Epithelial cell of umbilical artery (primary cell): Measurements from ENCODE around the gene SEPTIN8. TPM values are rescaled to one million over a fixed set of nuclear protein-coding genes. Genes with fewer than 3 reads are reported as not detected.

Experiments
- total RNA-seq: library from RNA; depleted of rRNA; stranded (reverse); fragments of >200 nt; gene quantifications from 2 replicates; pipeline ENCODE4 v1.2.3, GENCODE V29; 2014

The SEPTIN8 gene, protein sequence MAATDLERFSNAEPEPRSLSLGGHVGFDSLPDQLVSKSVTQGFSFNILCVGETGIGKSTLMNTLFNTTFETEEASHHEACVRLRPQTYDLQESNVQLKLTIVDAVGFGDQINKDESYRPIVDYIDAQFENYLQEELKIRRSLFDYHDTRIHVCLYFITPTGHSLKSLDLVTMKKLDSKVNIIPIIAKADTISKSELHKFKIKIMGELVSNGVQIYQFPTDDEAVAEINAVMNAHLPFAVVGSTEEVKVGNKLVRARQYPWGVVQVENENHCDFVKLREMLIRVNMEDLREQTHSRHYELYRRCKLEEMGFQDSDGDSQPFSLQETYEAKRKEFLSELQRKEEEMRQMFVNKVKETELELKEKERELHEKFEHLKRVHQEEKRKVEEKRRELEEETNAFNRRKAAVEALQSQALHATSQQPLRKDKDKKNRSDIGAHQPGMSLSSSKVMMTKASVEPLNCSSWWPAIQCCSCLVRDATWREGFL
- 44.5 and 68.4 TPM in 2 replicates for total RNA-seq

DNA sequence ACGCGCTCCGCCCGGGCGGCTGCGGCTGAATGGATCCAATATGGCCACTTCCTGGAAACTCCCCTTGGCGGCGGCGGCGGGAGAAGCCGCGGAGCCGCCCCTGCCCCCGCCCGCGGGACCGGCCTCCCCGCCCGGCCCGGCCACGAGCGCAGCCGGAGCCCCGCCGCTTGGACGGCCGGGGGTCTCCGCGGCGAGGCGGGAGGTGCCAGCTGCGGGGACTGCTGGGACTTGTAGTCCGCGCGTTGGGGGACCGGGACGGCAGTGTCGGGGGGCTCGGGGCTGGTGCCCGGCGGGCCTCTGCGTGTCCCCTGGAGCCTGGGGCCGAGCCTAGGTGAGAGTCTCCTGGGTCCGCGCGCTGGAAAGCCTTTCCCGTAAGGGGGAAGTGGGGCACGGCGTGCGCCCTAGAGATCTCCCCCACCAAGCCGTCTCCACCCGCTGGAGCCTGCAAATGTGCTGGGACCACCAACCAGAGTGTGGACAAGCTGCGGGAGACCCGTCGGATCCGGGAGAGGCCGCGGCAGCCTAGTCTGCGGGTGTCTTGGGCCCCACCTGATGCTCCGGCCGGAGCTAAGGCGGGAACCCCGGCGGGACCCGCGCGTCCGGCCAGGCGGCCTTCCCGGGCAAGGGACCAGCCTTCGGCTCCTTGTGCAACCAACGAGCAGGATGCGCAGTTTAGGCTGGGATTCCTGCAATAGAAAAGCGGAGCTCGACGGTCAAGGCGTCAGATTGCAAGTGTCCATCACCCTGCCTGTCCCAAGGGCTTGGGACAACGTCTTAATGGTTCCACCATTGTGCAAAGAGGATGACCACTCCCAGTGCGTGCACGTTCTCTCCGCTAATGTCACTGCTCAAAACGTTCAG is at the start of gene SEPTIN8:
TSS of gene SEPTIN8 (minus strand) at position 31 of the 861 bp plus-strand sequence. CDS start 102 bp downstream, outside the sequence.

DNA sequence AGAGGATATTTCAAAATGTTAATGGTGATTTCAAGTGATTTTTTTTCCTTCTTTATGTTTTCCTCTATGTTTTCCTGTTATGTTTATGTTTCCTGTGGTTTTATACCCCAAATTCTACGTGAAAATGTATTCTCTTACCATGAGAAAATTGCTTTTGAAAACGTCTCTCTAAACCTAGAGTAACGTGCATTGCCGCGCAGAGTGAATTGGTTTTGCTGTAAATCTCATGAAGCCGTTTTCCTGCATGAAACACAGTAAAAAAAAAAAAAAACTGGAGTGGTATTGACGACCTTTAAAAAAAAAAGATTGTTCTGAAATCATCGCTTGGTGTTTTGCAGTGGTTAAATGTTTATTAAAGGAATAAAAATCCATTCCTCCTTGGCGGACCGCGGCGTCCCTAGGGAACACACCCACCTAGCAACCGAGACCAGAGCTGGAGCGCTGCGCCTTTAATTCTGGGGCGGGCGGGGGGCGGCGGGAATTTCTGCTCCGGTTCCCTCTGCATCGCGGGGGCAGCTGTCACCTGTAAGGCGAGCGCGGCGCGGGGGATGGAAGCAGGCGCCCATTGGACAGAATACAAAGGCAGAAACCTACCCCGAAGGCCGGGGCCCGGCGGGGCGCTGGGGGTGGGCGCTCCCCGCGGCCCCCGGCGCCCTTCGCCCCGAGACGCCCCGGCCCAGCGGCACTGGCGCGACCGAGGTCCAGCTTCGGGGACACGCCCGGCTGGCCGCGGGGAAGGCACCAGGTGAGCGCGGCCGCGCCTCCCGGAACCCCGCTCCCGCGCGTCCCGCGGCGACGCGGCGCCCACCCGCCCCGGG is 36.0 kb upstream of the SEPTIN8 start, which contains the start of gene SOWAHA:
TSS of gene SOWAHA (plus strand) at position 522 of the 818 bp plus-strand sequence. CDS start 320 bp downstream, outside the sequence.

GRCh38 chr5:132746954-132747615 is 30.0 kb downstream of the SEPTIN8 start, which contains the start of gene CCNI2:
CCNI2 (plus strand) TSS chr5:132747426; CDS start chr5:132747496, 70 bp downstream.

GRCh38 chr5:132736853-132737833 is 39.9 kb downstream of the SEPTIN8 start, which contains the start of gene KIF3A:
KIF3A (minus strand) TSS chr5:132737546; CDS start chr5:132737419, 127 bp downstream.

Other genes starting within 250 kb of the SEPTIN8 start
- gene IL5, start 233.7 kb downstream of the SEPTIN8 start, total RNA-seq, result not detected in 2 replicates
- 9.4 and 16.4 TPM in 2 replicates for gene RAD50, start 220.3 kb downstream of the SEPTIN8 start, total RNA-seq
- not detected in 2 replicates for gene IL13, start 119.1 kb downstream of the SEPTIN8 start, total RNA-seq
- gene IL4, start 103.2 kb downstream of the SEPTIN8 start, total RNA-seq, result not detected in 2 replicates
- 11.4 and 14.7 TPM in 2 replicates for gene KIF3A, start 39.7 kb downstream of the SEPTIN8 start, total RNA-seq
- gene CCNI2, start 29.8 kb downstream of the SEPTIN8 start, total RNA-seq, result not detected in 2 replicates
- not detected in 2 replicates for gene SOWAHA, start 36.1 kb upstream of the SEPTIN8 start, total RNA-seq
- 5.2 and 7.3 TPM in 2 replicates for gene SHROOM1, start 53.4 kb upstream of the SEPTIN8 start, total RNA-seq
- gene GDF9, start 89.2 kb upstream of the SEPTIN8 start, total RNA-seq, result under 0.01 TPM in 1 of 2 replicates, not detected in the other
- gene UQCRQ, start 89.4 kb upstream of the SEPTIN8 start, total RNA-seq, result 89.7 and 151 TPM in 2 replicates
- not detected in 2 replicates for gene LEAP2, start 96.4 kb upstream of the SEPTIN8 start, total RNA-seq
- 27.0 and 29.3 TPM in 2 replicates for gene AFF4, start 186.4 kb upstream of the SEPTIN8 start, total RNA-seq
- 15.6 and 33.0 TPM in 2 replicates for gene ZCCHC10, start 249.3 kb upstream of the SEPTIN8 start, total RNA-seq